ENCODE data around the gene KRR1.
"Not testable (repeated sequence)": the region's sequence is repeated elsewhere in the genome, so short reads cannot be mapped to it uniquely, and the experiment has no call there.

Gene KRR1

DNA sequence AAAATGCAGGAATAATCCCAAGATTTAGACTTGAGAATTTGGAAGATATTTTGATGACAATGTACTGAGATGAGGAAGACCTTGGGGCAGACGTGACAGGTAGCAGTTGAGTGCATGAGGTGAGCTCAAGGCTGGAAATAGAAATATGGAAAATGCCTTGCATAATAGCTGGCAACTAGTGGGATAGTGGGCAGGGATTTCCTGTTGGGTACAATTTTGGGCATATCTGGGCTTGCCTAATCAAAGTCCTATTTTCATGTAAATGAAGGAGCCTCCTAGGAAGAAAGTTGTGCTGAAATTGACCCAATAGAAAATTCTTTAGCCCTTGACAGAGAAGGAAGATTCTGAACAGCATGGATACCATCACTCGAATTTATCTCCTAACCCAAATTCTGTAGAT lies 37.3 kb downstream of the KRR1 start:
- DNase-seq, result no peak

DNA sequence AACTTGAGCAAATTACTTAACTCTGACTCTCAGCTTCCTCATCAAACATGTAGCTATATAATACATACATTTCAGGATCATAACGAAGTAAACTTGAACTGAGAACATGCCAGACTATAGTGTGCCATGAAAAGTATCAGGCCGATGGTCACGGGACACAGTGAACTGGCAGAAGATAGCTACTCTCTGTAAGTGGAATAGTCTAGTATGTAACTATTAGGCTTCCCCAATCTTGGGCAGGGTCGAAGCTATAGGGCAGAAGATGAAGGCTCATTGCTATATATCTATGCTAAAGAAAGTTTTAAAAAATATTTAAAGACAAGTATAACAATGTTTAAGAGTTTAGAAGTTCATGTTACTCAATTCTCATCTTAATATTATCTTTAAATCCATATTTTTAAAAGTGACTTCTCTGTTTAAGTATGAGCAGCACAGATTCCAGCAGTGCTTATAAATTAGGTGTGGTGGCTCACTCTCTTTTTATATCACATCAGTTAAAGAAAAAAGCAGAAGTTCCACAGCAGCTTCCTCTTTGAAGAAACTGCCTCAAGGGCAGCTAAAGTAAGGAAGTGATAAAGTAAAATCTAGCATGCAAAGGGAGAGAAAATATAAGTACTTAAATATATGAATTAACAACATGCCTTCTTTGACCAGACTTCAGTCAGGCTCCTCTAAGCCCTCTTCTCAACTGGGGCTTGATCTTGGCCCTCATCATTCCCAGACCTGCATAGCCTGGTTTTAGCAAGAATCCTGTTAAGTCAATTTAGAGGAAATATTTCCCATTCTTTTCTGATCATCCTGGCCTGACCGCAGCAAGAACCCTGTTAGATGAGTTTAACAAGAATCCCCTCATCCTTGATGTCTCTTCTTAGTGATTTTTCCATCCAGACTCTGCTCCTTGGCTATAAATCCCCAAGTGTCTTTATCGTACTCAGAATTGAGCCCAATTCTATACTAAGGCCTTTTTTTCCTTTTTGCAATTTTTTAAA lies 39.2 kb downstream of the KRR1 start:
- DNase-seq, result no peak

DNA sequence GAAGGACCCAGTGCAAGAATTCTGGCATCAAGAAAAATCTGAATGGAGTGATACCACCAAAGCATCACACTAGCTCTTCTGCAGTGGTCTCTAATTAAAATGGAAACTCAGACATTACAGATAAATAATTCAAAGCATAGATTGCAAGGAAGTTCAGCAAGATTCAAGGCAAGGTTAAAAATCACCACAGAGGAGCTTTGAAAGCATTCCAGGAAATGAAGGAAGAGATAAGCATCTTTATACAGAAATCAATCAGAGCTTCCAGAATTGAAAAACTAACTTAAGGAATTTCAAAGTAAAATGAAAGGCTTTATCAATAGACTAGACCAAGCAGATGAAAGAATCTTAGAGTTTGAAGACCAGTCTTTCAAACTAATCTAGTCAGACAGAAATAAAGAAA lies 51.2 kb downstream of the KRR1 start:
- DNase-seq, result no peak

DNA sequence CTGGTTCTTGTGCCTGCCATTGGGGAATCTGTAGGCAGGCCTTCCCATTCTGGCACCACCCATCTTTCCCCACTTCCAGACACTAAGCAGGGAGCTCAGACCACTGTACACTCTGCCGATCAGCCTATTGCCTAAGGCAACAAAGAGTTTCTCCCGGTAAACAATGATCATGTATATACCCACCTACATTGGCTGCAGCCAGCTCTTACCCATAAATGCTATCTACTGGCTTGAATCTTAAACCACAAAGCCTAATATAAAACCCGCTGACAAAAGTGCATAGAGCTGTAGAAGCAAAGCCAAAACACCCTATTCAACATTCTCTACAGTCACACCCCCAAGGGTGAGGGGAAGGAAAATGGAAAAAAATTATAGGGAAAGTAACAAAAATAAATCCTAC lies 51.7 kb downstream of the KRR1 start:
- no peak for DNase-seq

DNA sequence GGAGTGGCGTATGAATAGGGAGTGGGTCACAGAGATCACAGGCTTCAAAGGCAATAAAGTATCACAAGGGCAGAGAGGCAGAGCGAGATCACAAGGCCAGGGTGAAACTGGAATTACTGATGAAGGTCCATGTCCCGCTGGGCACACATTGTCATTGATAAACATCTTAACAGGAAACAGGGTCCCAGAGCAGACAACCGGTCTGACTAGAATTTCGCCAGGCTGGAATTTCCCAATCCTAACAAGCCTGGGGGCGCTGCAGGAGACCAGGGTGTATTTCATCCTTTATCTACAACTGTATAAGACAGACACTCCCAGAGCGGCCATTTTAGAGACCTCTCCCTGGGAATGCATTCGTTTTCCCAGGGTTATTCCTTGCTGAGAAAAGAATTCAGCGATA lies 53.5 kb downstream of the KRR1 start:
- DNase-seq, result not testable (repeated sequence)

DNA sequence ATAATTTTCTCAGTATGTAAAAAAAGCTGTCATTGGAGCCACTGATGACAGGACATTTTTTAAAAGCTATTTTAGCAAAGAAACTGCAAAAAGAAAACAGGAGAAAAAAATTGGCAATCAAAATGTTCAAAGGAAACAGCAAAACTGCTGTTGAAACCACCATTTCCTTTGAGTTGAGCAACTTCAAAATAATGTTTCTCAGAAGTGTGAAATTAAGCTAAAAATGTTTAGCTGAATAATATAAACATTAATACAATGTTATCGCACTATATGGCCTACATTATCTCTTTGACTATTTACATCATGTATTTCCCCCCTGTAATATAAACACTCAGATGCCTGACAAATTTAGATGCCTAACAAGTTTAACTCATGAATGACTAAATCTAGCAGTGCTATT lies 54.2 kb downstream of the KRR1 start:
- no peak for DNase-seq

DNA sequence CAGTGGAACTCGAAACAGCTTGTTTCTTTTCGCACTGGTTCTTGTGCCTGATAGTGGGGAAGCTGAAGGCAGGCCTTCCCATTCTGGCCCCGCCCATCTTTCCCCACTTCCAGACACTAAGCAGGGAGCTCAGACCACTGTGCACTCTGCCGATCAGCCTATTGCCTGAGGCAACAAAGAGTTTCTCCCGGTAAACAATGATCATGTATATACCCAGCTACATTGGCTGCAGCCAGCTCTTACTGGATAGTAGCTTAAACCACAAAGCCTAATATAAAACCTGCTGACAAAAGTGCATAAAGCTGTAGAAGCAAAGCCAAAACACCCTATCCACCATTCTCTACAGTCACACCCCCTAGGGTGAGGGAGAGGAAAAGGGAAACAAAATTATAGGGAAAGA lies 55.6 kb downstream of the KRR1 start:
- DNase-seq, result no peak

DNA sequence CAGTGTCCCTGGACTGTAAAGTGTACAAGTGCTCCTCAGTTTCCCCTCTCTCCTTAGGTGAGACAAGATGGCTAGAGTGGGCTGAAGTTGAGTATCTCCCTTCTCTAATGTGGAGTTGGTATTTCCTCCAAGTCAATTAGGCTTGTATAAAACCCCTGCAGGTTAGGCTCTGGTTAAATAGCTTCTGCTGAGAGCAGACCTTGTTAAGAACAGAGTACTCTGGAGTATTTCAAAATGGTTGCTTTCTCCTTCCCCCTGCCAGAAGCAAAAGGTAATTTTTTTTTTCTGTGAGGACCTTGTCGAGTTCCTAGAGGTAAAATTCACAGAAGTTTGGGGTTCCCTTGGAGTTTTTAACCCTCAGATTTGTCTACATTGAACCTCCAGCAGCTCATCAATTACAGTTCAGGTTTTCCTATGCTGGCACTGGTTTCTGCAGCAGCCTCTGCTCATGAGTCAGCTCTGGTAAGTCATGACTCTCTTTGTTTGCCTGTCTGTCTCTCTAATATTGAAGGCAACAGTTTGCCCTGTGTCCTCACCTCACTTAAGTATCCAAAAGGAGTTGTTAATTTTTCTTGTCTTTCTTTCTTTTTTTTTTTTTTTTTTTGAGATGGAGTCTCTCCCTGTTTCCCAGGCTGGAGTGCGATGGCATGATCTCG lies 58.6 kb downstream of the KRR1 start:
- DNase-seq, result no peak

DNA sequence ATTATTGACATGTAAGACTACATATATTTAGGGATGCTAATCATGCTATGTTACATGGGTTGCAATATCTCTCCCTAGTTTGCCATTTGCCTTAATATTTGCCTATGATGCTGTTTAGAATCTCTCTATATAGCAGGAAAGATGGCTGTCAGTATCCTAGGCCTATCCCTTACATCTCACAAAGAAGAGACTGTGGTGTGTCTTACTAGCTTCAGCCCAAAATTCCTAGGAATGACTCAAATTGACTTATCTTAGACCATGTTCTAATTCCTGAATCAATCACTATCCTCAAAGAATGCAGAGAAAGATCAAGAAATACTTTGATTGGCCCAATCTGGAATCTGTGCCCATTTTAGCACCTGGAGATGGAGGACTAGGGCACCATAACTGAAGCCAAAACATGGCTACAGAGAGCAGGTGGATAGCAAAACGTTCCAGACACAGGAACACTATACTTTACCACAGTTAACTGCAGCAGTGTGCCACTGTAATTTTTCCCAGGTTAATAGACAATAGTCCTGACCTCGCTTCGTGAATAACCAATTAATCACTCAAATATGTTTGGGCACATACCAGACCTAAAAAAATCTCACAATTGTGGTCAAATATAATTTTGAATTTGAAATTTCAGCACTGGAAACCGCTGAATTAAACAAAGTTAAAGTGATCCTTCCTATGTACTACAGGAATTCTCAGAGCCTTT lies 63.6 kb downstream of the KRR1 start:
- no peak for DNase-seq

DNA sequence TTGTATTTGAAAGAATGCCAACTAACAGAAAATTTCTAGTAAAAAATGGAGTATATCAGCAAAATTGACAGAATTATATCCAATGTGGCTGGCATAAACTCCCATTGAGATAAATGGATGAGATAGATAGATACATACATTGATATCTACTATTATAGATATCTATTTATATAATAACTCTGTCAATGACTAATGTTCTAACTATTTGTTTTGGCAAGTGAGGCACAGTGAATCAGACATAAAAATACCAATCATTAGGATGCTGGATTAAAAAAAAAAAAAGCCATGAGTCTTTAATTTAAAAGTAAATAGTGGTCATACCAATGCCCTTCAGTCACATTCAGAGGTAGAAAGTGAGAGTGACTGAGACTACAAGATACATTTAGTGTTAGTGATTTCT lies 64.6 kb downstream of the KRR1 start:
- DNase-seq, result no peak

DNA sequence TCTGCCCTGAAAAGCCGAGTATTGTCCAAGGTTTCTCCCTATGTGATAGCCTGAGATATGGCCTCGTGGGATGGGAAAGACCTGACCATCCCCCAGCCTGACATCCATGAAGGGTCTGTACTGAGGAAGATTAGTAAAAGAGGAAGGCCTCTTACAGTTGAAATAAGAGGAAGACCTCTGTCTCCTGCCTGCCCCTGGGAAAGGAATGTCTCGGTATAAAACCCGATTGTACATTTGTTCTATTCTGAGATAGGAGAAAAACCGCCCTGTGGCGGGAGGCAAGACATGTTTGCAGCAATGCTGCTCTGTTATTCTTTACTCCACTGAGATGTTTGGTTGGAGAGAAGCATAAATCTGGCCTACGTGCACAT lies 66.3 kb downstream of the KRR1 start:
- not testable (repeated sequence) for DNase-seq

DNA sequence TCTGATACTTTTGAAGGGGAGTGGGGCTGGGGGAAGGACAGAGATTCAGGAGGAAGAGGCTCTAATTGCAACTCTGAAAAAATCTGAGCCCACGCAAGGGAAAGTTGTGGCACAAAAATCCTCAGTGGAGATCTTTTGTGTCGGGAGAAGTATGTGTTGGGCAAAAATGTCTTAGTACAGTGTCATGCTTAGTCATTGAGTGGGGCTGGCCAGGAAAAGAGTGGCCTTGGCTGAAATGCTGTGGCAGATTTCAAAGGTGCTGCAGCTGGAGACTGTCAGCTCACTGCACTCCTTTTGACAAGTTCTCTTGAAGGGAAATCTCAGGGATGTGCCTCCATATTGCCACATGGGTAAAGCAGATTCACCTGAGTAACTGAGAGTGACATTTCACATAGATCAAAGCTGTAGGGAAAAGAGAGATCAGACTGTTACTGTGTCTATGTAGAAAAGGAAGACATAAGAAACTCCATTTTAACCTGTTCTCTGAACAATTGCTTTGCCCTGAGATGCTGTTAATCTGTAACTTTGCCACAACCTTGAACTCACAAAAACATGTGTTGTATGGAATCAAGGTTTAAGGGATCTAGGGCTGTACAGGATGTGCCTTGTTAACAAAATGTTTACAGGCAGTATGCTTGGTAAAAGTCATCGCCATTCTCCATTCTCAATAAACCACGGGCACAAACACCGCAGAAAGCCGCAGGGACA lies 66.8 kb downstream of the KRR1 start:
- no peak for DNase-seq

DNA sequence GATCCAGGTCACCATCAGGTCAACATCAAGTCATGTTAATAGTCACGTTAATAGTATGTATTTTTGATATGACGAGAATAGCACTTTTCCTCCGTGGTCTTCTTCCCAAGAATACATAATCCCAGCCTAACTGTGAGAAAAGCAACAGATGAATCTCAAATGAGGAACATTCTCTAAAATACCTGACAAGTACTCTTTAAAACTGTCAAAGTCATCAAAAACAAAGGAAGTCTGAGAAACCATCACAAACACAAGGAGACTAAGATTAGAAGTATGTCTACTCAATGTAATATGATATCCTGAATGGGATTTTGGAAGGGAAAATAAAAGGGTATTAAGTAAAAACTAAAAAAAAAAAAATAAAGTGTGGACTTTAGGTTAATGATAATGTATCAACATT lies 67.7 kb downstream of the KRR1 start:
- DNase-seq, result no peak

DNA sequence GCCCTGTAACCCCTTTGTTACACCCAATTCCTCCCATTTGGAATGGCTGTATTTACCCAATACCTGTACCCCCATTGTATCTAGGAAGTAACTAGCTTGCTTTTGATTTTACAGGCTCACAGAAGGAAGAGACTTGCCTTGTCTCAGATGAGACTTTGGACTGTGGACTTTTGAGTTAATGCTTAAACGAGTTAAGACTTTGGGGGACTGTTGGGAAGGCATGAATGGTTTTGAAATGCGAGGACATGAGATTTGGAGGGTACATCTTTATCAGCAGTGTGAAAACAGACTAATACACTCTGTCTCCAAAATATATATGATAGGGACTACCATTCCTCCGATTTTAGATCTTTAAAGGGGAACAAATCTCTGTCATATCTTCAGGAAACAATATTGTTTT lies 69.0 kb downstream of the KRR1 start:
- DNase-seq, result not testable (repeated sequence)

DNA sequence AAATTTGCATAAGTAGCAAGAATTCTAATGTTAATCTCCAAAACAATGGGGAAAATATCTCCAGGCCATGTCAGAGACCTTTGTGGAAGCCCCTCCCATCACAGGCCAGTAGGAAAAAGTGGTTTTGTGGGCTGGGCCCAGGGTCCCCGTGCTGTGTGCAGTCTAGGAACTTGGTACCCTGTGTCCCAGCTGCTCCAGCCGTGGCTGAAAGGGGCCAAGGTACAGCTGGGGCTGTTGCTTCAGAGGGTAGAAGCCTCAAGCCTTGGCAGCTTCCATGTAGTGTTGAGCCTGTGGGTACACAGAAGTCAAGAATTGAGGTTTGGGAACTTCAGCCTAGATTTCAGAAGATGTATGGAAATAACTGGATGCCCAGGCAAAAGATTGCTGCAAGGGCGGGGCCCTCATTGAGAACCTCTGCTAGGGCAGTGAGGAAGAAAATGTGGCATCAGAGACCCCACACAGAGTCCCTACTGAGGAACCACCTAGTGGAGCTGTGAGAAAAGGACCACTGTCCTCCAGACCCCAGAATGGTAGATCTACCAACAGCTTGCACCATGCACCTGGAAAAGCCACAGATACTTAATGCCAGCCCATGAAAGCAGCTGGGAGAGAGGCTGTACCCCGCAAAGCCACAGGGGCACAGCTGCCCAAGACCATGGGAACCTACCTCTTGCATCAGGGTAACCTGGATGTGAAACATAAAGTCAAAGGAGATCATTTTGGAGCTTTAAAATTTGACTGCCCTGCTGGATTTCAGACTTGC lies 69.5 kb downstream of the KRR1 start:
- DNase-seq, result not testable (repeated sequence)
